Liver (tissue), 3 donors: ENCODE results near the gene GRIK1.

ENCODE experiments used
- CTCF ChIP-seq: fragments of 150-350 bp; IDR thresholded peaks from 2 replicates; pipeline ENCODE4 v1.5.1; 2017; ENCODE audit warnings: improper control_type of control experiment, low read depth, low read length; ENCODE audit not compliant: missing input control
- FOXA2 ChIP-seq: IDR thresholded peaks from 2 replicates; pipeline ENCODE4 v1.6.1; 2016; ENCODE audit warnings: antibody characterized with exemption
- GABPA ChIP-seq, 2 donors: IDR thresholded peaks in 1 of 2; conservative IDR thresholded peaks in 1 of 2; 2 replicates each; pipeline ENCODE4 v1.6.1; 2016; ENCODE audit warnings: antibody characterized with exemption in 2 of 2, mild to moderate bottlenecking in 1 of 2, moderate library complexity in 1 of 2
- REST ChIP-seq: IDR thresholded peaks from 2 replicates; pipeline ENCODE4 v1.6.1; 2016; ENCODE audit warnings: antibody characterized with exemption, mild to moderate bottlenecking
- YY1 ChIP-seq: IDR thresholded peaks from 2 replicates; pipeline ENCODE4 v1.6.1; 2016; ENCODE audit warnings: antibody characterized with exemption, mild to moderate bottlenecking
- donor health status: healthy.
- donor health status: healthy.

GRCh38 chr21:29867796-29868195, 72.0 kb downstream of the GRIK1 start:
- TF ChIP-seq GABPA (IDR thresholded peaks at IDR 0.05 in 1 of 2, conservative IDR thresholded peaks at IDR 0.05 in 1 of 2): no peak
- TF ChIP-seq FOXA2: no peak
- no peak for TF ChIP-seq YY1
- no peak for TF ChIP-seq CTCF
- no peak for TF ChIP-seq REST
